Mononuclear cell (primary cell): ENCODE data around the gene ABHD1. TPM values are rescaled to one million over a fixed set of nuclear protein-coding genes. Genes with fewer than 3 reads are reported as not detected.

Source experiments
- H3K27me3 ChIP-seq: 2 replicates; pipeline ENCODE4 v1.6.0; 2011; ENCODE audit warnings: low read length, control low read depth; ENCODE audit not compliant: insufficient read depth
- H3K4me1 ChIP-seq: 2 replicates; pipeline ENCODE4 v1.5.1; 2011; ENCODE audit warnings: mild to moderate bottlenecking, low read length, control low read depth; ENCODE audit not compliant: insufficient read depth
- H3K4me3 ChIP-seq: 2 replicates; pipeline ENCODE4 v1.5.1; 2011; ENCODE audit warnings: mild to moderate bottlenecking, low read length, moderate library complexity
- H3K9me3 ChIP-seq: 2 replicates; pipeline ENCODE4 v1.5.1; 2011; ENCODE audit warnings: low read depth, mild to moderate bottlenecking, control low read depth, low read length
- total RNA-seq: library from RNA; depleted of rRNA; stranded (reverse); fragments of >200 nt; gene quantifications from one replicate; pipeline ENCODE4 v1.2.3, GENCODE V29; 2012

The ABHD1 gene
- total RNA-seq, 1 donor = 0.10 TPM

DNA sequence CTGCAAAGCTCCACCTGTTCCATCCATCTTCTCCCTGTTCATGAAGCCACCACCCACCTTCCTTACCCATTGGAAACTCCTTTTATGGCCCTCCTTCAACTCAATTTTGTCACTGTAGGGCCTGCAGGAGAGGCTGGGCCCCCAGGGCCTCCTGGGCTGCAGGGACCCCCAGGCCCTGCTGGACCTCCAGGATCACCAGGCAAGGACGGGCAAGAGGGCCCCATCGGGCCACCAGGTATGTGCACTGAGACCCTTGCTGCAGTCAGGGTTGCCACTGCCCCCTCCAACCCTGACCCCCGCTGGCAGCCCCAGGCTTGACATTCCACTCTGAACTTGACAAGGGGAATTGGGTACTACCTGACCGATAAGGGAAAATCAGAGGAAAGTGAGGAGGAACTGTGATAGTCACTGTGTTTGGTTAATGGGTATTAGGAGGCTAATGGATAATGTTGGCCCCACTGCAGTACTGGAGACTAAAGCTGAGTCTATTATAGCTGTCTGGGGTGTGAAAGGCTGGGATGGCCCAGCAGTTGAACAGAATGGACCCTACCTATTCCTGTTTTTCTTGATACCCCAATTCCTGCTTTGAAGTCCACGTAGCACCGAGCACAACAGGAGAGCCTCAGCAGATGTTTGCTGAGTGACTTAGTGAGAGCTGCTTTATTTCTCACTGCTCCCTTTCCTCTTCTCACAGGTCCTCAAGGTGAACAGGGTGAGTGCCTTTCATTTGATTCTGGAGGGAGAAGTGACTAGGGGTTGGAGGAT lies 39.1 kb upstream of the ABHD1 start:
- H3K9me3 ChIP-seq = no peaks in the 10 kb centered on the region
- peaks cover 44% of the 10 kb centered on the region for H3K4me1 ChIP-seq
- no peak overlapping the region for H3K4me3 ChIP-seq
- H3K27me3 ChIP-seq = no peaks in the 10 kb centered on the region

- Histone ChIP-seq H3K4me3 (peak overlapping the region; percentile 58), H3K4me1 (peaks cover 43% of the 10 kb centered on the region), H3K27me3 (no peaks in the 10 kb centered on the region), H3K9me3 (no peaks in the 10 kb centered on the region)
These were observed 38.4 kb upstream of the ABHD1 start for GRCh38 chr2:27085062-27085672.

DNA sequence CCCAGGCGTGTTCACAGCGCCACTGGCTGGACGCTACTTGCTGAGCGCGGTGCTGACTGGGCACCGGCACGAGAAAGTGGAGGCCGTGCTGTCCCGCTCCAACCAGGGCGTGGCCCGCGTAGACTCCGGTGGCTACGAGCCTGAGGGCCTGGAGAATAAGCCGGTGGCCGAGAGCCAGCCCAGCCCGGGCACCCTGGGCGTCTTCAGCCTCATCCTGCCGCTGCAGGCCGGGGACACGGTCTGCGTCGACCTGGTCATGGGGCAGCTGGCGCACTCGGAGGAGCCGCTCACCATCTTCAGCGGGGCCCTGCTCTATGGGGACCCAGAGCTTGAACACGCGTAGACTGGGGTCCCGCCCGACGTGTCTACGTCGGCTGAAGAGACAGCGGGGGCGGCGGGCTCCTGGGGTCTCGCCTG lies 37.9 kb upstream of the ABHD1 start:
- H3K27me3 ChIP-seq = no peaks in the 10 kb centered on the region
- peak overlapping the region; percentile 58 for H3K4me3 ChIP-seq
- H3K4me1 ChIP-seq = peaks cover 41% of the 10 kb centered on the region
- H3K9me3 ChIP-seq = no peaks in the 10 kb centered on the region

DNA sequence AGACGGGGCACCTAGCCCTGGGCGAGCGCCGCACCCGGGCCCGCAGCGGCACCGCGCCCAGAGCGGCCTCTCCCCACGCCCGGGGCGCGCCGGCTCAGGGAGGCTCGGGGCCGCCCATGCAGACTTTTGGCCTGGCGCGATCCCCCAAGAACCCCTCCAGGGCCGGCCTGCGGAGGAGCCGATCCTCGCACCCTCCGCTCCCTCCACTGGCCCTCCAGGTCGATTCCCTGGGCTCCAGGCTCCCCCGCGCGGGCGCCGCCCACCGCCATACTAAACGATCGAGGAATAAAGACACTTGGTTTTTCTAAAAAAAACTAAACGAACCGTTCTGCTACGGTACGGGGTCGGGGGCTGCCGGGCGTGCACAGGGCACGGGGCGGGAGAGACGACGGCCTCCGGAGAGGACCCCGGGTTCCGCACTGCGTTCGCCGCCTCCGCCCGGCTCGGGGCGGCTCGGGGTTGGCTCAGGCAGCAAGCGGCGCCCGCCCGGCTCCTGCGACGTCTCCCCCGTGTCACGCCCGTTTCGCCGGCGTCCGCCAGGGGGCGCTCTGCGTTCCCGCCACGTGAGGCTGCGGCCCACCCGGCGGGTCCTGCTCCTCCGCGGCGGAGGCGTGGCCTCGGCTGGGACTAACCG lies 37.4 kb upstream of the ABHD1 start:
- peak overlapping the region; percentile 58 for H3K4me3 ChIP-seq
- no peaks in the 10 kb centered on the region for H3K9me3 ChIP-seq
- H3K27me3 ChIP-seq = no peaks in the 10 kb centered on the region
- peaks cover 36% of the 10 kb centered on the region for H3K4me1 ChIP-seq

GRCh38 chr2:27086724-27087593 lies 36.7 kb upstream of the ABHD1 start, which contains the start of gene KHK:
Gene KHK (plus strand): TSS chr2:27086772. CDS start chr2:27087260, 488 bp downstream.
- no peaks in the 10 kb centered on the region for H3K9me3 ChIP-seq
- no peaks in the 10 kb centered on the region for H3K27me3 ChIP-seq
- peaks cover 28% of the 10 kb centered on the region for H3K4me1 ChIP-seq
- peak within 1 kb of the TSS; percentile 58 for H3K4me3 ChIP-seq

DNA sequence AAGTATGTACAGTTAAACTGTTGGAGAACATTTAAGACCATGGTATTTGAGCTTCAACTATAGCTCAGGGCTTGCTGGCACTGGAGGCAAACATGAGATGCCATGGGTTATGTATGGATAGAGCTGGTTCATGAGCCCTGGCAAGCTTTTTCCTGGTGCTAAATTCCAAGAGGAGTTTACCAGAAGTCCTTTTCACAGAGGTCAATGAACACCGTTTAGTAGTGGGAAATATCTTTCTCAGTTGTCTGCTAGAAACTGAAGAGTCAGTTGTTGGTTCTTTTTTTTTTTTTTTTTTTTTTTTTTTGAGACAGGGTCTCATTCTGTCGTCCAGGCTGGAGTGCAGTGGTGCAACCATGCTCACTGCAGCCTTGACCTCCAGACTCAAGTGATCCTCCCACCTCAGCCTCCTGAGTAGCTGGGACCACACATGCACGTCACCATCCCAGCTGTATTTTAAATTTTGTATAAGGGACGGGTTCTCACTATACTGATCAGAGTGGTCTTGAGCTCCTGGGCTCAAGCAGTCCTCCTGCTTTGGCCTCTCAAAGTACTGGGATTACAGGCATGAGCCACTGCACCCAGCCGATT lies 35.7 kb upstream of the ABHD1 start:
- no peaks in the 10 kb centered on the region for H3K27me3 ChIP-seq
- H3K4me1 ChIP-seq = peaks cover 23% of the 10 kb centered on the region
- H3K9me3 ChIP-seq = no peaks in the 10 kb centered on the region
- no peak overlapping the region for H3K4me3 ChIP-seq

- no peaks in the 10 kb centered on the region for H3K9me3 ChIP-seq
- peaks cover 23% of the 10 kb centered on the region for H3K4me1 ChIP-seq
- H3K4me3 ChIP-seq = no peak overlapping the region
- H3K27me3 ChIP-seq = no peaks in the 10 kb centered on the region
These were observed 35.0 kb upstream of the ABHD1 start for GRCh38 chr2:27088634-27089033.

DNA sequence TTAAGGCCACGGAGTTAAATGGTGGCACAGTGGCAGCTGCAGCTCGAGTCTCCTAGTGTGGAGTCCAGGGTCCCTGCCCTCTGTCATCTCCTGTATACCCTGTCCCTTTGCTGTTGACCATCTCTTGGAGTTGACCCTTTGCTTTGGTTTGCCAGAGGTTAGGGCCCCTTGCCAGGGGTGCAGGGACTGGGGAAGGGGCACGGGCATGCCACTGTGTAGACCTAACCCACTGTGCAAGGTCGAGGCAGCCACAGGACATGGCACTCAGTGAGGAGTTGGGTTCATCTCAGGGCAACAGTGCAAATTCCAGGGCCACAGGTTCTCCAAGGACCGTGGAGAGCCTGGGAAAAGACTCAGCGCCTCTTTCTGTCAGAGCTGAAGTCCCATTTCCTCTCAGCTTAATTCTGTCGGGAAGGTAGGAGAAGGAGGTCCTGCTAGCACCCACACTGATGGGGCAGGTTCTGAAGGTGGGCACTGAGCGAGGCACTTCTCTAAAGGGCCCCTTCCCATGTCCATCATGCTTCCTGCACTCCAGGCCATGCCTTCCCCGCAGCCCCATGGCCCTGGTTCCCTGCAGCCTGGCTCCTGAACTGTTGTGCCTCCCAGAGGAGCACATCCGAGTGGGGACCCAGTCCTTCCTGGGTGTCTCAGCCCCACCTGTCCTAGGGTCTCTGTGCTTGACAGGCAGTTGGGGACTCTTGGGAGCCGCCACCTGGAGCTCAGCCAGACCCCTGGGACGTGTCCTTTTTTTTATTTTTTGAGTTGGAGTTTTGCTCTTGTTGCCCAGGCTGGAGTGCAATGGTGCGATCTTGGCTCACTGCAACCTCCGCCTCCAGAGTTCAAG lies 34.3 kb upstream of the ABHD1 start:
- Histone ChIP-seq H3K4me3 (no peak overlapping the region), H3K9me3 (no peaks in the 10 kb centered on the region), H3K4me1 (peaks cover 23% of the 10 kb centered on the region), H3K27me3 (no peaks in the 10 kb centered on the region)

GRCh38 chr2:27091746-27092695 lies 31.6 kb upstream of the ABHD1 start:
- Histone ChIP-seq H3K4me3 (no peak overlapping the region), H3K9me3 (no peaks in the 10 kb centered on the region), H3K27me3 (no peaks in the 10 kb centered on the region), H3K4me1 (peaks cover 22% of the 10 kb centered on the region)

DNA sequence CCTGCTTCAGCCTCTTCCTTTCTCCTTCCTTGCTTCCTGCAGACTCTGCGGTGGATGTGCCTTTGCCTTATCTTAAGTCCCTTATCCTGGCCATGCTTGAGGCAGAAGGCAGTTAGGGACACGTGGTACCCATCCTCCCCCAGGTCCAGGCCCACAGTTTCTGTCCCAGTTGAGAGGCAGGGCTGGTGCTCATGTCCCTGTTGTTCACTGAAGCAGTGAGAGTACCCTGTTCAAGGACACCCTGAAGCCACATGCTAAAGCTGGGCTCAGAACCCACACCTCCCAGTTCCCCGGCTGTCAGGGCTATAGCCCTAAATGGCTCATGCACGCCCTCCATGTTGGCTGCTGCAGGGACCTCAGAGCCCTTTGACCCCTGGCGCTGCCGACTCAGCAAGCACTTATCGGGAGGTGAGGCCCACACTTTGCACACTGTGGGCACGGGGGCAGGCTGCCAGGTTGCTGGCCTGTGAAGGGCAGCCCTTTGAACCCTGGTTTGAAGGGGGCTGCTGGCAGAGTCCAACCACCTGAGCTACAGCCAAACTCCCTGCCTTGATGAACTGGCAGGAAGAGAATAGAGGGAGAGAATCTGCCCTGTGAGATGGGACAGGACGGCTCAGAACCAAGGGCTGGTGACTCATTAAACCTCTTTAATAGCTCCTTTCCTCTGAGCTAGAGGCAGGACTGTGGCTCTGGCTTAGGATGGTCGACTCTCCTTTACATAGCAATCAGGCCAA lies 30.8 kb upstream of the ABHD1 start:
- H3K27me3 ChIP-seq = no peaks in the 10 kb centered on the region
- peaks cover 20% of the 10 kb centered on the region for H3K4me1 ChIP-seq
- no peaks in the 10 kb centered on the region for H3K9me3 ChIP-seq
- no peak overlapping the region for H3K4me3 ChIP-seq

DNA sequence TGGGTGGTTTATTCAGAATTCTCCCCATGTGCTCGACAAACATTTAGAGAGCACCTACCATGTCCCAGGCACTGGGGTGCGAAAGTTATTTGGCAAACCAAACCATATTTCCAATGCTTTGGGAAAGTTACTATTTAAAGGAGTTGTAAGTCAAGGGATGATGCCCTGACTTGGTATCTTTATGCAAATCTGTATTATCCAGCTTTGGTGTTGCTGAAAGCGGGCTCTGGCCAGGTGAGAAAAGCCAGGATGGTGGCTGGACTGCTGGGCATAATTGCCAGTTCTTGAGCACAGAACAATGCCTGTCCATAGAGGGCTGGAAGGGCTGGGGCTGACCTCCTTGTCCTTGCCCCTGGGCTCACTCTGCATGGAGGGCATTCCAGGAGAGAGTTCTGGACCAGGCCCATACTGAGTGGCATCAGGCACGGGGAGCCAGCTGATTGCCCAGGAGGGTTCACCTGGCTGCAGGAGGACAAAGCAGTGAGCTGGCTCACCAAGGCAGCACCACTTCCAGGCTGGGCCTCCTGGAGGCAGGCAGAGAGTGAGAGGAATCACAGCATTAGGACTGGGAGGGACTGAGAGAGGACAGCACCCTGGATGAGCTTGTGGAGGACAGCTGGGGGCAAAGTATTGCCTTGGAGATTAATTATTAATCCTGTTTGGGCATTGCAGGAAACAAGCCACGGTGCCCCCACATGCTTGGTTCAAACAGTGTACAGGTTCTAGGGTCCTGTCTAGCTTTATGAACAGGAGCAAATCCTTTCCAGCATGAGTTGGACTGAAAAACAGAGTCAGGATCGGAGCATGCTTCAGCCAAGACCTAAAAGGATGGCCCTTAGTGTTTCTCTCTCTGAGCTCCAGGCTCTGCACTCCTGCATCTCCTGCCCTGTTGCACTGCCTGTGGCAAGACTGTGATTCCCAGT lies 29.9 kb upstream of the ABHD1 start:
- peaks cover 20% of the 10 kb centered on the region for H3K4me1 ChIP-seq
- H3K9me3 ChIP-seq = no peaks in the 10 kb centered on the region
- no peaks in the 10 kb centered on the region for H3K27me3 ChIP-seq
- no peak overlapping the region for H3K4me3 ChIP-seq
